Neuronal stem cell (in vitro differentiated cells): ENCODE results near the gene PIF1.

Experiments
- DNase-seq: peaks from one replicate; pipeline ENCODE4 v3.0.0-alpha.2; 2013; ENCODE audit warnings: low spot score
- H2AFZ ChIP-seq: one replicate; pipeline ENCODE4 v1.6.1; 2013; ENCODE audit warnings: mild to moderate bottlenecking, low read length, inconsistent platforms
- H2AK5ac ChIP-seq: 2 replicates; pipeline ENCODE4 v1.6.1; 2013; ENCODE audit warnings: low read depth, mild to moderate bottlenecking, inconsistent platforms, low read length, moderate library complexity, mixed read lengths
- H2BK120ac ChIP-seq: 2 replicates; pipeline ENCODE4 v1.6.1; 2013; ENCODE audit warnings: low read depth, mild to moderate bottlenecking, inconsistent platforms, low read length, moderate library complexity, mixed read lengths
- H2BK12ac ChIP-seq: one replicate; pipeline ENCODE4 v1.6.1; 2013; ENCODE audit warnings: low read length, inconsistent platforms
- H2BK15ac ChIP-seq: 2 replicates; pipeline ENCODE4 v1.6.1; 2013; ENCODE audit warnings: mild to moderate bottlenecking, low read length, inconsistent platforms, mixed read lengths
- H2BK5ac ChIP-seq: one replicate; pipeline ENCODE4 v1.6.1; 2013; ENCODE audit warnings: inconsistent platforms, mild to moderate bottlenecking, low read length, moderate library complexity
- H3K14ac ChIP-seq: one replicate; pipeline ENCODE4 v1.6.1; 2013; ENCODE audit warnings: low read length, inconsistent platforms
- H3K18ac ChIP-seq: 2 replicates; pipeline ENCODE4 v1.6.1; 2013; ENCODE audit warnings: low read length, inconsistent platforms
- H3K23ac ChIP-seq: 2 replicates; pipeline ENCODE4 v1.6.1; 2013; ENCODE audit warnings: low read depth, mild to moderate bottlenecking, mixed read lengths, low read length, inconsistent platforms; ENCODE audit not compliant: poor library complexity
- H3K27ac ChIP-seq: replicated peaks from 3 replicates; pipeline ENCODE4 v1.5.1; 2013; ENCODE audit warnings: low read length, inconsistent platforms
- H3K27me3 ChIP-seq, 3 experiments: 2 replicates each; pipeline ENCODE4 v1.6.1; 2013; ENCODE audit warnings: low read length in 3 of 3, mild to moderate bottlenecking in 2 of 3, inconsistent platforms in 1 of 3, low read depth in 1 of 3, mixed read lengths in 1 of 3, moderate library complexity in 1 of 3; ENCODE audit not compliant: control insufficient read depth in 3 of 3, insufficient read depth in 3 of 3
- H3K36me3 ChIP-seq, 2 donors: replicated peaks in 1 of 2; 2 replicates each; pipeline ENCODE4 v1.6.1; 2013; ENCODE audit warnings: low read length in 2 of 2; ENCODE audit not compliant: control insufficient read depth in 2 of 2, insufficient read depth in 2 of 2
- H3K4ac ChIP-seq: 2 replicates; pipeline ENCODE4 v1.6.1; 2013; ENCODE audit warnings: inconsistent platforms, mild to moderate bottlenecking, low read length, moderate library complexity
- H3K4me1 ChIP-seq, 2 donors: 1 replicate in 1 of 2; 2 replicates in 1 of 2; pipeline ENCODE4 v1.6.1; 2013; ENCODE audit warnings: low read length in 2 of 2, low read depth in 1 of 2; ENCODE audit not compliant: control insufficient read depth in 2 of 2, insufficient read depth in 1 of 2
- H3K4me2 ChIP-seq: one replicate; pipeline ENCODE4 v1.6.1; 2013; ENCODE audit warnings: mild to moderate bottlenecking, low read length, inconsistent platforms; ENCODE audit not compliant: insufficient read depth, poor library complexity, severe bottlenecking
- H3K4me3 ChIP-seq, 2 donors: 2 replicates each; pipeline ENCODE4 v1.5.1; 2013; ENCODE audit warnings: low read length in 2 of 2, mild to moderate bottlenecking in 2 of 2, inconsistent platforms in 1 of 2, moderate library complexity in 1 of 2
- H3K79me1 ChIP-seq: one replicate; pipeline ENCODE4 v1.6.1; 2013; ENCODE audit warnings: low read depth, mild to moderate bottlenecking, inconsistent platforms, low read length, moderate library complexity
- H3K9ac ChIP-seq: one replicate; pipeline ENCODE4 v1.6.1; 2013; ENCODE audit warnings: mild to moderate bottlenecking, low read depth, low read length, inconsistent platforms; ENCODE audit not compliant: poor library complexity
- H3K9me3 ChIP-seq, 2 donors: replicated peaks in 1 of 2; 2 replicates each; pipeline versions ENCODE3 to v1.6.1; 2013; ENCODE audit warnings: low read length in 2 of 2, mild to moderate bottlenecking in 2 of 2, inconsistent platforms in 1 of 2, low read depth in 1 of 2, mixed read lengths in 1 of 2, moderate library complexity in 1 of 2; ENCODE audit not compliant: control insufficient read depth in 2 of 2, insufficient read depth in 1 of 2
- H4K8ac ChIP-seq: one replicate; pipeline ENCODE4 v1.6.1; 2013; ENCODE audit warnings: low read depth, mild to moderate bottlenecking, inconsistent platforms, low read length, moderate library complexity
- H4K91ac ChIP-seq: one replicate; pipeline ENCODE4 v1.6.1; 2013; ENCODE audit warnings: low read length, low read depth, mild to moderate bottlenecking, inconsistent platforms; ENCODE audit not compliant: poor library complexity
- WGBS, 2 donors: extraction: QIAGEN DNeasy Blood & Tissue Kit; methylation state at CpG; one replicate each; pipeline ENCODE4 v1.1.7; 2013; ENCODE audit warnings: missing lambda C conversion rate in 2 of 2, mixed read lengths in 1 of 2; ENCODE audit not compliant: insufficient read length in 2 of 2, insufficient replicate concordance in 1 of 2; ENCODE audit errors: extremely low coverage in 2 of 2; 5-methylcytosine and 5-hydroxymethylcytosine counted together

Gene PIF1

DNA sequence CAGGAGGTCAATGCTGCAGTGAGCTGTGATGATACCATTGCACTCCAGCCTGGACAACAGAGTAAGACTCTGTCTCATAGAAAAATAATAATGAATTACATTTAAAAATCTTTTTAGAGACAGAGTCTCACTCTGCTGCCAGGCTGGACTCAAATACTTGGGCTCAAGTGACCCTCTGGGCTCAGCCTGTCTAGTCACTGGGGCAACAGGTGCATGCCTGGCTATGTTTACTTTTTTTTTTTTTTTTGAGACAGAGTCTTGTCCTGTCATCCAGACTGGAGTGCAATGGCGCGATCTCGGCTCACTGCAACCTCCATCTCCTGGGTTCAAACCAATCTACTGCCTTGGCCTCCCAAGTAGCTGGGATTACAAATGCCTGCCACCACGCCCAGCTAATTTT, 8.2 kb upstream of the PIF1 start:
- H3K9me3 ChIP-seq, result peaks cover 0 to 7% of the 10 kb centered on the region in 2 donors
- H2BK5ac ChIP-seq, result no peak overlapping the region
- H3K9ac ChIP-seq, result no peak overlapping the region
- no peak overlapping the region for H4K91ac ChIP-seq
- peaks cover 0 to 3% of the 10 kb centered on the region in 2 donors for H3K36me3 ChIP-seq
- H2BK120ac ChIP-seq, result no peak overlapping the region
- no CpG with 5 or more reads among the region's 4 CpGs for WGBS, 2 donors
- H3K79me1 ChIP-seq, result no peaks in the 10 kb centered on the region
- H2AK5ac ChIP-seq, result no peak overlapping the region
- no peak overlapping the region for H4K8ac ChIP-seq
- no peak overlapping the region for H2BK12ac ChIP-seq
- H3K18ac ChIP-seq, result no peak overlapping the region
- no peak overlapping the region for H2BK15ac ChIP-seq
- H3K4me3 ChIP-seq, result no peak overlapping the region
- peaks cover 0 to 2% of the 10 kb centered on the region in 2 donors for H3K4me1 ChIP-seq
- no peak overlapping the region for H2AFZ ChIP-seq
- H3K4me2 ChIP-seq, result no peak overlapping the region
- H3K4ac ChIP-seq, result no peak overlapping the region
- DNase-seq, result no peak
- no peaks in the 10 kb centered on the region for H3K27me3 ChIP-seq
- H3K23ac ChIP-seq, result no peak overlapping the region
- no peak overlapping the region for H3K14ac ChIP-seq
- no peak overlapping the region for H3K27ac ChIP-seq

DNA sequence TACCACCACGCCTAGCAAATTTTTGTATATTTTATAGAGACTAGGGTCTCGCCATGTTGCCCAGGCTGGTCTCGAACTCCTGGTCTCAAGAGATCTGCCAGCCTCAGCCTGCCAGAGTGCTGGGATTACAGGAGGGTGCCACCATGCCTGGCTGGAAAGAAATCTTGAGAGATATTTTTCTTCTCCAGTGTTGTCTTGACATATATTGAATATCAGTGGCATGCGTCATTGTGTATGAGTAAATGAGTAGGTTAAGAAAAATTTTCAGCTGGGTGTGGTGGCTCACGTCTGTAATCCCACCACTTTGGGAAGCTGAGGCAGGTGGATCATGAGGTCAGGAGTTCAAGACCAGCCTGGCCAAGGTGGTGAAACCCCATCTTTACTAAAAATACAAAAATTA, 3.5 kb upstream of the PIF1 start:
- Histone ChIP-seq H2BK120ac (no peak overlapping the region), H3K4me3 (no peak overlapping the region), H3K4ac (no peak overlapping the region), H3K9me3 (peaks cover 0 to 1% of the 10 kb centered on the region in 2 donors), H3K36me3 (no peaks in the 10 kb centered on the region), H3K4me1 (peaks cover 5 to 8% of the 10 kb centered on the region in 2 donors), H4K8ac (no peak overlapping the region), H2AK5ac (no peak overlapping the region), H3K14ac (no peak overlapping the region), H3K18ac (no peak overlapping the region), H3K27me3 (peaks cover 0 to 4% (median 0%) of the 10 kb centered on the region in 3 experiments), H2AFZ (no peak overlapping the region), H3K23ac (no peak overlapping the region), H2BK5ac (no peak overlapping the region), H2BK12ac (no peak overlapping the region), H3K27ac (no peak overlapping the region), H3K79me1 (no peaks in the 10 kb centered on the region), H3K4me2 (no peak overlapping the region), H2BK15ac (no peak overlapping the region), H4K91ac (no peak overlapping the region), H3K9ac (no peak overlapping the region)
- no peak for DNase-seq
- WGBS, 2 donors, result no CpG with 5 or more reads among the region's 5 CpGs

DNA sequence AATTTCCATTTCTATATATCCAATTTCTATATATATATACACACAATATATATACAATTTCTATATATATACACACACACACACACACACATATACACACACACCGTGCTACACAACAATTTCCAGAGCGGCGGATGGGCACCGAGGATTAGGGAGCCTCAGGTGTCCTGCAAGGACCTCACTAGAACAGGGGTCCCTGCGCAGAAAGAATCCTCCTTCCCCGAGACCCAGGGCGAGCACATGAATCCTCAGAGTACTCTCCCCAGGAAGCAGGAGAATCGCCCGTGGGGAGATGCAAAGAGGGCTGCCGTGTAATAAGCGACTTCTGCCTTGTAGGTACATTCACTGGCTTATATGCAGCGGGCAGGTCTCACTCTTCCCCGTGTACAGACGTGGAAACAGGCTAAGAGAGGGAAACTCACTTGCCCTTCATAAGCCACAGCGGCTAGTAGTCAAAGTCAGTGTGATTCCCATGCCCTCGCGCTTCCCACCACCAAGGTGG, 467 bp downstream of the PIF1 start:
- Histone ChIP-seq H3K14ac (no peak overlapping the region), H2BK12ac (no peak overlapping the region), H3K4me1 (peaks cover 5 to 8% of the 10 kb centered on the region in 2 donors), H4K8ac (no peak overlapping the region), H3K27ac (peak overlapping the region; percentile 29), H3K4me3 (peak overlapping the region; percentile 79 to 94), H3K79me1 (no peaks in the 10 kb centered on the region), H3K23ac (no peak overlapping the region), H2BK15ac (no peak overlapping the region), H3K27me3 (peaks cover 0 to 4% (median 0%) of the 10 kb centered on the region in 3 experiments), H4K91ac (no peak overlapping the region), H2AK5ac (no peak overlapping the region), H3K9me3 (peaks cover 0 to 1% of the 10 kb centered on the region in 2 donors), H3K4ac (no peak overlapping the region), H2AFZ (peak overlapping the region; percentile 88), H3K18ac (peak overlapping the region; percentile 4), H3K9ac (peak overlapping the region; percentile 78), H3K4me2 (peak overlapping the region; percentile 84), H3K36me3 (peaks cover 18 to 32% of the 10 kb centered on the region in 2 donors), H2BK5ac (no peak overlapping the region), H2BK120ac (no peak overlapping the region)
- DNase-seq, result no peak
- WGBS, 2 donors, result no CpG with 5 or more reads among the region's 17 CpGs

DNA sequence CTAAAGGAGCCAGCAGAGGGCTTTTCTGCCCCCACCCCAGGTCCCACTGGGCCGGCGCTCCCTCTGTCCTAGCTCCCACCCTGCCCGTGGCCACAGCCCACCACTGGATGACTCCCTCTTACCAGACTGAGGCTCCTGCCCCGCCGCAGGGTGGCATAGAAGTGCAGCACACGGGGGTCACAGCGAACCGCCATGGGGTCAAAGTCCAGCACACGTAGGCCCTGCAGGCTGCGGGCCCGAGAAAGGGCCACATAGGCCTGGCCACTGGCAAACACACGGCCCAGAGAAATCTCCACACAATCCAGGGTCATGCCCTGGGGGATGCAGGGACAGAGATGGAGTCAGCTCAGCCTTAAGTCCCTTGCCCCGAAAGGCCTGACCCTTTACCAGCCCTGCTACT, 9.0 kb downstream of the PIF1 start:
- no peak for DNase-seq
- no peaks in the 10 kb centered on the region for H3K27me3 ChIP-seq
- H4K8ac ChIP-seq, result no peak overlapping the region
- H3K23ac ChIP-seq, result no peak overlapping the region
- no peak overlapping the region for H3K18ac ChIP-seq
- no peak overlapping the region for H2AK5ac ChIP-seq
- H3K9me3 ChIP-seq, result no peaks in the 10 kb centered on the region
- H2BK120ac ChIP-seq, result no peak overlapping the region
- H3K79me1 ChIP-seq, result no peaks in the 10 kb centered on the region
- H3K36me3 ChIP-seq, result peaks cover 26 to 58% of the 10 kb centered on the region in 2 donors
- H2AFZ ChIP-seq, result no peak overlapping the region
- H2BK5ac ChIP-seq, result no peak overlapping the region
- H2BK15ac ChIP-seq, result no peak overlapping the region
- H3K4me3 ChIP-seq, result no peak overlapping the region
- H3K14ac ChIP-seq, result no peak overlapping the region
- no peak overlapping the region for H4K91ac ChIP-seq
- WGBS, 2 donors, result no CpG with 5 or more reads among the region's 13 CpGs
- no peak overlapping the region for H3K27ac ChIP-seq
- no peak overlapping the region for H2BK12ac ChIP-seq
- H3K4me2 ChIP-seq, result no peak overlapping the region
- peaks cover 0 to 2% of the 10 kb centered on the region in 2 donors for H3K4me1 ChIP-seq
- H3K4ac ChIP-seq, result no peak overlapping the region
- H3K9ac ChIP-seq, result no peak overlapping the region
